Stimulated activated CD8-positive, alpha-beta memory T cell treated with anti-CD3 and anti-CD28 coated beads, Interleukin-15, amount 100 ng/mL, for 48 hours (primary cell): ENCODE data around the gene PSMB2.

Experiments
- DNase-seq, 2 donors: peaks; one replicate each; pipeline ENCODE4 v3.0.0-alpha.2; 2020; ENCODE audit warnings: low read depth in 2 of 2

The PSMB2 gene

DNA sequence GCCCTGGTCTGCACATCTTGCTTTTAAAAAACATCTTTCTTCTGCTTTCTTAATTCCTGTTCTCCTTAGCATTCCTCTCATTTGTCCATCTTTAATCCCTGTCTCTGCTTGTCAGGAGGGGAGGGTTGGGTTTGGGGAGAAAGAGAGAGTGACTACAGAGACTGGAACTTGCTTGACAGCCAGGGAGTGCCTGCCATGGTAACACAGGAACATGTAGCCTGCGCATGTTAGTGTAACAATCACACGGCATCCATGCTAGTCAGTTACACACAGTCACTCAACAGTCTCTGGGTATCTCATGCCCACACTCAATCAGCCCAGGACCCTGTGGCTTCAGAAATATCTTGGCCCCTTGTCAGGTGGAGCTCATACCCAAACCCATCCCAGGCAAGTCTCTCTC, 69.0 kb downstream of the PSMB2 start:
- DNase-seq, result no peak

GRCh38 chr1:35571263-35571662, 70.1 kb downstream of the PSMB2 start:
- no peak for DNase-seq

DNA sequence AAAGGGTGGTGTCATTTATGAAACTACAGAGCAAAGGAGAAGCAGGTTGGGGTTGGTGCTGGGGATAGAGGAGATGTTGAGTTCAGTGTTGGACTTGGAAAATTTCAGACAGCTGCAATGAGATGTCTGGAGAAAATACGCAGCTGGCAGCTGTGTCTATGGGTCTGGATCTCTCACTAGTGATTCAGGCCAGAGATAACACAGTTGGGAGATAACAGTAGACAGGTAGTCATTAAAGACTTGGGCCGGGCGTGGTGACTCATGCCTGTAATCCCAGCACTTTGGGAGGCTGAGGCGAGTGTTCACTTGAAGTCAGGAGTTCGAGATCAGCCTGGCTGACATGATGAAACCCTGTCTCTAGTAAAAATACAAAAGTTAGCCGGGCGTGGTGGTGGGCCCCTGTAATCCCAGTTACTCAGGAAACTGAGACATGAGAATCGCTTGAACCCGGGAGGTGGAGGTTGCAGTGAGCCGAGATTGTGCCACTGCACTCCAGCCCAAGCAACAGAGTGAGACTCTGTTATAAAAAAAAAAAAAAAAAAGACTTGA, 70.7 kb downstream of the PSMB2 start:
- DNase-seq, result no peak

GRCh38 chr1:35569936-35570335, 71.4 kb downstream of the PSMB2 start:
- DNase-seq, result no peak

DNA sequence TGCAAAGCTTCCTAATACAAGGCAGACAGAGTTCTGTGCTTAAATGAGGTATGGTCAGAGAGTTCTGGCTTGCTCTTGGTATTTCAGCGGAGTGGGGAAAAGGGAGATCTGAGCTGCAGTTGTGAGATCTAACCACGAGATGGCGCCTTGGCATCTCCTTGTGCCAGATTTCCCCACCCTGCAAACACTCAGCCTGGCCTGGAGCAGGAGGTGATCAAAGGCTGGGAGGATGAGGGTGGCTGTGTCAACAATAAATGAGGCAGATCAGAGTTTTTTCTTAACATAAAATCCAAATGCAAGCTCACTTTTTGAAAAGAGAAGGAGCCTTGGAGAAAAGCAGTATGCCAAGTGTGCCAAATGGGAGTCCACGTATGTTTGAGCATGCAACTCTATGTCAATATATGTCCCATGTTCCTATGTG, 72.3 kb downstream of the PSMB2 start:
- no peak for DNase-seq

- DNase-seq, result no peak
Observed at GRCh38 chr1:35567947-35568558, 73.3 kb downstream of the PSMB2 start.

- DNase-seq, result no peak
Observed at GRCh38 chr1:35565742-35566133, 75.6 kb downstream of the PSMB2 start.

- no peak for DNase-seq
Observed at GRCh38 chr1:35564884-35565741, 76.2 kb downstream of the PSMB2 start.

DNA sequence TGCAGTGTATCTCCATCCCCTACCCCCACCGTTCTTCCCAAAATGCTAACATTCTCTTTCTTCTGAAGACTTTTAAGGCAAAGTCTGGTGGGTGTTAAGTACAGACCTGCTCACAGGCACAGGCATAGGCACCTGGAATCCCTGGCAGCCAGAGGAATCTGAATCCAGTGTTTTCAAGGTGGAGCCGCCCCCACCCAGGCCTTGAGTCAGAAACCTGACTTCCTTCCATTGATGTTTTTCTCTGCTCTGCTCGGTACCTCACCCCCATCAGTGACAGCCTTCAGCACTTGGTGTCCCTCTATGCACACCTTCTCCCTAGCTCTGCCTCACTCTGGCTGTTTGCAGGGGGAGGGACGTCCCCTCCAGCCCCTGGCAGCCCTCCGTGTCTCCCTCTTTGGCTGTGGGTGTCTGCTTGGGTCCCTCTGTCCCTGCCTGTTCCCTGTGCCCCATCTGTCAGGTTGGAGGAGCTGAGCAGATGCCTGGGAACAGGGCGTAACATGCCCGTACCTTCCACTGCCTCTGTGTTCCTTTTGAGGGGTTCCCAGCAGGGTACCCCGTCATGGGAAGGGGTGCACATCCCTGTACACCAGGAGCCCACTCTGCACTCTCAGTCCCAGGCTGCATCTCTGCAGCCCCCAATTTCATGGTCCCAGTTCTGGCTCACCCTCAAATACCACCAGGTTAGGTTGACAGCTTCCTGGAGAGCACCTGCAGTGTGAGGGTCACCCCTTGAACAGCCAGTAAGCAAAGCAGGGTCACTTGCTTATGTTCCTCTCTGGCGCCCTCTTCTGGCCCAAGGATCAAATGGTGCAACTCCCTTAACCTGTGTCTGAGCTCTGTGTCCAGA, 77.1 kb downstream of the PSMB2 start:
- peak; percentile 57 to 61 for DNase-seq

DNA sequence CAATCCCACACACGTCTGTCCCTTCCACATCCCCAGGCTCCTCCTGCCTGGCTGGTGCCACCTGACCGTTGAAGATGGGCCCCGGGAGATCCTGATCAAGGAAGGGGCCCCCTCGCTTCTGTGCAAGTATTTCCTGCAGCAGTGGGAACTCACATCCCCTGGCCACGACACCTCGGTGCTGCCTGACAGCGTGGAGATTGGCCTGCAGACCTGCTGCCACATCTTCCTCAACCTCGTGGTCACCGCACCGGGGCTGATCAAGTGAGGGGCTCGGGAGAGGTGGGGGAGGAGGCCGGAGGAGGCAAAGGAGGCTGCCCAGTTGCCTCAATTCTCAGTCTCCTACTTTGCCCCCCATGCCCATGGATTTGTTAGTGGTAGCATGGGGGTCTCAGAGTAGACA, 78.2 kb downstream of the PSMB2 start:
- no peak for DNase-seq

GRCh38 chr1:35561972-35562680, 79.2 kb downstream of the PSMB2 start:
- no peak for DNase-seq

DNA sequence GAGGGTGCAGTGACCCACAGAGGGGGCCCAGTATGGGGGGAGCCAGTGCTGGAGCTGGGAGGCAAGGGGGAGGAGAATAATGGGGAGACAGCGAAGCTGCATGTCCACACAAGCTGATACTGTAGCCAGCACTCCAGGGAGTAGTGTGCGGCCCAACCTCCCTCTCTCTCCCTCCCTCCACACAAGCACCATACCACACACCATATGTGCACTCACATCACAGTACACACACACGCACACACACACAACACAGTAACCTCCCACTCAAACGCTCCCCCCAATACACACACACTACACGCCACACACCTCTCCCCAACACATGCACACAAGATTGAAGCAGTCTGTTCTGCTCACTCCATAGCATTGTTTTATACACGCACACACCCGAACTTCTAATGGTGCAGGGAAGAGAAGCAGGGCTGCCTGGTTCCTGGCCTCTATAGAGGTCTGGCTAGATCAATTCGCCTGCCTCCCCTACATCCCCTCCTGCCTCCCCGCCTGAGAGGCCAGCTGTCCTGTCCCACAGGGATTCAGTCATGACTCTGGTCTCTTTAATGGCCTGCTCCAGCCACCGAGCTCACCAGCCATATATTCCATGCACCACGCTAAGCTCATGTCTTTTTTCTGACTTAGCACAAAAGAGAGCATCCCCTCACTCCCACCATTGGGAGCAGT, 79.9 kb downstream of the PSMB2 start:
- DNase-seq, result no peak

DNA sequence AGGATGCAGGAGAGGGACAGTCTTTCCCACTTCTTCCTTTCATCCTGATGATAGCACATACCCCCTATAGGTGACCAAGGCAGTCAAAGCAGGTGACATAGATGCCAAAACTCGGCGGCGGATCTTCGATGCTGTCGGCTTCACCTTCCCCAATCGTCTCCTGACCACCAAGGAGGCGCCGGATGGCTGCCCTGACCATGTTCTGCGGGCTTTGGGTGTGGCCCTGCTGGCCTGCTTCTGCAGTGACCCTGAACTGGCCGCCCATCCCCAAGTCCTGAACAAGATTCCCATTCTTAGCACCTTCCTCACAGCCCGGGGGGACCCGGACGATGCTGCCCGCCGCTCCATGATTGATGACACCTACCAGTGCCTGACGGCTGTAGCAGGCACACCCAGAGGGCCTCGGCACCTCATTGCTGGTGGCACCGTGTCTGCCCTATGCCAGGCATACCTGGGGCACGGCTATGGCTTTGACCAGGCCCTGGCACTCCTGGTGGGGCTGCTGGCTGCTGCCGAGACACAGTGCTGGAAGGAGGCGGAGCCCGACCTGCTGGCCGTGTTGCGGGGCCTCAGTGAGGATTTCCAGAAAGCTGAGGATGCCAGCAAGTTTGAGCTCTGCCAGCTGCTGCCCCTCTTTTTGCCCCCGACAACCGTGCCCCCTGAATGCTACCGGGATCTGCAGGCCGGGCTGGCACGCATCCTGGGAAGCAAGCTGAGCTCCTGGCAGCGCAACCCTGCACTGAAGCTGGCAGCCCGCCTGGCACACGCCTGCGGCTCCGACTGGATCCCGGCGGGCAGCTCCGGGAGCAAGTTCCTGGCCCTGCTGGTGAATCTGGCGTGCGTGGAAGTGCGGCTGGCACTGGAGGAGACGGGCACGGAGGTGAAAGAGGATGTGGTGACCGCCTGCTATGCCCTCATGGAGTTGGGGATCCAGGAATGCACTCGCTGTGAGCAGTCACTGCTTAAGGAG, 80.8 kb downstream of the PSMB2 start:
- DNase-seq, result no peak

GRCh38 chr1:35559317-35559944, 81.9 kb downstream of the PSMB2 start:
- no peak for DNase-seq

- DNase-seq, result no peak
Observed at GRCh38 chr1:35558374-35559316, 82.7 kb downstream of the PSMB2 start.

DNA sequence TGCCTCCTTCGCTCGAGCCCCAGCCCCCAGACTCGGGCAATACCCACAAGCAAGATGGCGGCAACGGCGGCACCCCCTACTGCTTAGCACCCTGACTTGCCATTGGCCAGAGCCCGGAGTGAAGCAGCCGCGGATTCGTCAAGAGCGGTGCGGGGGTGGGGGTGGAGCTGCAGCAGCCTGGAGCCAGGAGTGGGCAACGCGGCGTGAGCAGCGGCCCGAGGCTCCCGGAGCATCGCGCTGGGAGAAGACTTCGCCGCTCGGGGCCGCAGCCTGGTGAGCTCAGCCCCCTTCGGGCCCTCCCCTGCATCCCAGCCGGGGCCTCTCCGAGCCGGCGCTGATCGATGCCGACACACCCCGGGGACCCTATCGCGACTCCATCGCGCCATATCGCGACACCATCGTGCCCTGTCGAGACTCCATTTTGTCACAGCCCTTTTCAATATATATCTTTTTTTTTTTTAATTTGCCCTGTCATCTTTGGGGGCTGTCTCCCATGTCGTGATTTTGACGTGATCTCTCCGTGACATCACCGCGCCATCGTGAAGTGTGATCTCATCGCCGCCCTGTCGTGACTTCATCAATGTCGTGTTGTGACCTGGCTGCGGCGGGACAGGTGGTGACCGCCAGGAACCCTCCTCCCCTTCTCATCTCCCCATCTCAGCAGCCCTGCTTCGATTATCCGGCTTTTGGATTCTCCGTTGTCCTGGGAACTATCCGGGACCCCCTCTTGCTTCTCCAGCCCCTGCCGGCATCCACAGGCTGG, 83.5 kb downstream of the PSMB2 start, which contains the start of gene NCDN:
Gene NCDN (plus strand): TSS at position 189 of the 763 bp plus-strand sequence. CDS start 392 bp downstream, at position 581.
- DNase-seq, result peak; percentile 95

DNA sequence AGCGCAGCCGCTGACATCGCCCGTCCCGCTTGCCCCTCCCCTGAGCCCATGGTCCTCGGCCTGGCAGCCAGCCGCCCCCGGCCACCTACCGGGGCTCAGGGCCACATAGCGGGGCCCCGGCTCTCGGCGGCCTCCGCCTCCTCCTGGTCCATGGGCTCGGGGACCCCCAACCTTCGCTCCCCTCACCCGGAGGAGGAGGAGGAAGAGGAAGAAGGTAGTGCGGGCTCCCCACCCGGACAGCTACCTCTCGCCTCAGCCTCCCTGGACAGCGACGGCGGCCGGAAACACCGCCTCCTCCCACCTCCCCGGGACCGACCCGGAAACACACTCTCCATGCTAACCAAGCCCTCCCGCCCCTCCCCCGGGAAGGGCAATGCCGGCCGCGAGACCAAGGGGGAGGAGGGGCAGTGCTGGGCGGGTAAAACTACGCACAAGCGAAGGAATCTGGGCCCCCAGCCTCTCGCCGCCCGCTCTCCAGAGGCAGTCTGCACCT, 84.2 kb downstream of the PSMB2 start, which contains the start of gene KIAA0319L:
Gene KIAA0319L (minus strand): TSS at position 286 of the 493 bp plus-strand sequence. CDS start 2,912 bp downstream, outside the sequence.
- DNase-seq, result no peak
